ENCODE results near the gene DHODH.

Gene DHODH

DNA sequence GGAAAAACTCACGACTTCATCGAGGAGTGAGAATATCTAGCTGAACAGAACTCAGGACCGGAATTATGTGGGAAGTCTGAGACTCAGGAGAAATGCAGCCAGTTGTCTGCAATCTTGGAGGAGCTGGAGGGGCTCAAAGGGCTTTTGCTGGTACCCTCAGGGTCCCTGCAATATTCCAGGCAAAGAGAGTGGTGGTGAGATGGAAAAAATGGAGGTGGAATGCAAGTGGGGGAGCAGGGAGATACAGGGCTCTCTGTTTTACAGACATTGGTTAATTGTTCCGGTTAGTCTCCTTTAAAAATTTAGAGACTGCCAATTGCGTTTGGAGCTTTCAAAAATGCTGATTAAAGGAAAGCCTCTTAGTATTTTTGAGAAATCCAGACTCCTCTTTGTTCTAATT lies 27.6 kb downstream of the DHODH start:
- Histone ChIP-seq H3K4me2 (ENCODE audit: low read length) (no peak overlapping the region), H4K8ac (ENCODE audit: low read depth, low read length) (no peak overlapping the region), H3K4me1 (ENCODE audit: control insufficient read depth in 1 of 2, insufficient read depth in 2 of 2, low read length in 2 of 2) (no peaks in the 10 kb centered on the region), H3K18ac (ENCODE audit: low read length) (no peak overlapping the region), H3K36me3 (ENCODE audit: control insufficient read depth in 1 of 2, insufficient read depth in 2 of 2, low read length in 2 of 2) (no peaks in the 10 kb centered on the region), H4K91ac (ENCODE audit: low read depth, low read length) (no peak overlapping the region), H3K9ac (ENCODE audit: low read length) (no peak overlapping the region), H2BK12ac (ENCODE audit: low read length) (no peak overlapping the region), H3K27me3 (ENCODE audit: insufficient read depth, low read length) (no peaks in the 10 kb centered on the region), H3K79me2 (ENCODE audit: control insufficient read depth, insufficient read depth, low read length, poor library complexity) (no peaks in the 10 kb centered on the region), H3K79me1 (ENCODE audit: low read length) (no peaks in the 10 kb centered on the region), H2AK5ac (ENCODE audit: low read length) (no peak overlapping the region), H2BK5ac (ENCODE audit: low read depth, low read length, poor library complexity) (no peak overlapping the region), H3K14ac (ENCODE audit: low read length) (no peak overlapping the region), H3K4ac (ENCODE audit: low read depth, low read length) (no peak overlapping the region), H3K27ac (ENCODE audit: low read depth, low read length) (no peak overlapping the region), H2AFZ (ENCODE audit: insufficient read depth, low read length, poor library complexity) (no peak overlapping the region), H3K9me3 (ENCODE audit: insufficient read depth, low read depth, low read length) (no peaks in the 10 kb centered on the region), H3K4me3 (ENCODE audit: low read depth, low read length) (no peak overlapping the region), H4K12ac (ENCODE audit: low read depth, low read length) (no peak overlapping the region), H2BK120ac (ENCODE audit: insufficient read depth, low read length, poor library complexity) (no peak overlapping the region), H3K23ac (ENCODE audit: low read length) (no peak overlapping the region)
- DNase-seq: no peak
- WGBS (ENCODE audit: extremely low coverage, insufficient coverage, insufficient read length): no CpG with 5 or more reads among the region's 5 CpGs

DNA sequence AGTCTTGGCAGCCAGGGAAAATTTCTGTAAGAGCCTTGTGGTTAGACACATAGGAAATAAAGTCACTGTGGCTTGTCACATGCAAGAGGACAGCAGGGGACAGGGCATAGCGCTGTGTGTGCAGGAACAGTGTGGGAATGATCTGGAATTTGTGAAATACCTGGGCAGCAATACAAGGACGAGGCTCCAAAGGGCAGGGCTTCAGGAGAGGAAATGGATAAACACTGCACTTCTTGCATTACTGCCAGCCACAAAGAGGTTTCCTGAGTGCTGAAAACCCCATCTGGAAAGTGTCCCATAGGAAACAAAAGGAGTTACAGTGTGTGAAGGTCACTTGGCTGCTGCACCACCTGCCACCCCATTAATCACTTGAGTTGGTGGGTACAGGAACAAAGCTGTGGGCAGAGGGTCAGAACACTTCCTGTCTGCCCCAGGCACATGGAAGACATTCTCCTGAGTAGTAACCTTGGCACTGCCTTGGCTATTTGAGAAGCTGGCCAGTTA lies 33.7 kb downstream of the DHODH start:
- Histone ChIP-seq H2BK5ac (ENCODE audit: low read depth, low read length, poor library complexity) (no peak overlapping the region), H2BK12ac (ENCODE audit: low read length) (no peak overlapping the region), H3K4me1 (ENCODE audit: control insufficient read depth in 1 of 2, insufficient read depth in 2 of 2, low read length in 2 of 2) (no peaks in the 10 kb centered on the region), H4K91ac (ENCODE audit: low read depth, low read length) (no peak overlapping the region), H3K23ac (ENCODE audit: low read length) (no peak overlapping the region), H2AK5ac (ENCODE audit: low read length) (no peak overlapping the region), H3K4ac (ENCODE audit: low read depth, low read length) (no peak overlapping the region), H2BK120ac (ENCODE audit: insufficient read depth, low read length, poor library complexity) (no peak overlapping the region), H3K9ac (ENCODE audit: low read length) (no peak overlapping the region), H3K27ac (ENCODE audit: low read depth, low read length) (no peak overlapping the region), H3K79me1 (ENCODE audit: low read length) (no peaks in the 10 kb centered on the region), H3K36me3 (ENCODE audit: control insufficient read depth in 1 of 2, insufficient read depth in 2 of 2, low read length in 2 of 2) (no peaks in the 10 kb centered on the region), H2AFZ (ENCODE audit: insufficient read depth, low read length, poor library complexity) (no peak overlapping the region), H3K18ac (ENCODE audit: low read length) (no peak overlapping the region), H3K9me3 (ENCODE audit: insufficient read depth, low read depth, low read length) (no peaks in the 10 kb centered on the region), H3K4me2 (ENCODE audit: low read length) (no peak overlapping the region), H4K12ac (ENCODE audit: low read depth, low read length) (no peak overlapping the region), H3K27me3 (ENCODE audit: insufficient read depth, low read length) (no peaks in the 10 kb centered on the region), H3K4me3 (ENCODE audit: low read depth, low read length) (no peak overlapping the region), H3K79me2 (ENCODE audit: control insufficient read depth, insufficient read depth, low read length, poor library complexity) (no peaks in the 10 kb centered on the region), H4K8ac (ENCODE audit: low read depth, low read length) (no peak overlapping the region), H3K14ac (ENCODE audit: low read length) (no peak overlapping the region)
- WGBS (ENCODE audit: extremely low coverage, insufficient coverage, insufficient read length): no CpG with 5 or more reads among the region's 2 CpGs
- DNase-seq: no peak

DNA sequence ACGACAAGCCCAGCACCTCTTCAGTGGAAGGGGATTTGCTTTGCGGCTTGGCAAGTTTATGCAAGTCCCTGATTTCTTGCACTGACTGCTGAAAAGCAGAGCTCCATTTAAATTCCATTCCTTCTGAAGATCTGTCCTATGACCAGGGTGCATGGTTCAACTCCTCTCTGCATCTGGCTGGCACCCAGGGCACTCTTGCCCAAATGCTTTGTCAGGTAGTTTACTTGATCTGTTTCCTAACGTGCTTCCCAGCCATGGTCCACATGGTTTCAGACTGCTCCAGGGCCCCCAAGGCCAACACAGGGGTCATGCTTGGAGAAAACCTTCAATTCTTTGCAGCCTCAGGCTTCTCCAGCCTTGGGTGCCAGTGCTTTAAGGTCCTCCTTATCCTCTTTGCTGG lies 34.5 kb downstream of the DHODH start:
- DNase-seq: no peak
- Histone ChIP-seq H3K4me3 (ENCODE audit: low read depth, low read length) (no peak overlapping the region), H3K27me3 (ENCODE audit: insufficient read depth, low read length) (no peaks in the 10 kb centered on the region), H3K4me2 (ENCODE audit: low read length) (no peak overlapping the region), H3K14ac (ENCODE audit: low read length) (no peak overlapping the region), H3K4me1 (ENCODE audit: control insufficient read depth in 1 of 2, insufficient read depth in 2 of 2, low read length in 2 of 2) (no peaks in the 10 kb centered on the region), H2BK12ac (ENCODE audit: low read length) (no peak overlapping the region), H3K18ac (ENCODE audit: low read length) (no peak overlapping the region), H2AFZ (ENCODE audit: insufficient read depth, low read length, poor library complexity) (no peak overlapping the region), H3K23ac (ENCODE audit: low read length) (no peak overlapping the region), H4K91ac (ENCODE audit: low read depth, low read length) (no peak overlapping the region), H3K4ac (ENCODE audit: low read depth, low read length) (no peak overlapping the region), H4K12ac (ENCODE audit: low read depth, low read length) (no peak overlapping the region), H3K9ac (ENCODE audit: low read length) (no peak overlapping the region), H2AK5ac (ENCODE audit: low read length) (no peak overlapping the region), H4K8ac (ENCODE audit: low read depth, low read length) (no peak overlapping the region), H2BK120ac (ENCODE audit: insufficient read depth, low read length, poor library complexity) (no peak overlapping the region), H2BK5ac (ENCODE audit: low read depth, low read length, poor library complexity) (no peak overlapping the region), H3K79me1 (ENCODE audit: low read length) (no peaks in the 10 kb centered on the region), H3K27ac (ENCODE audit: low read depth, low read length) (no peak overlapping the region), H3K79me2 (ENCODE audit: control insufficient read depth, insufficient read depth, low read length, poor library complexity) (no peaks in the 10 kb centered on the region), H3K36me3 (ENCODE audit: control insufficient read depth in 1 of 2, insufficient read depth in 2 of 2, low read length in 2 of 2) (no peaks in the 10 kb centered on the region), H3K9me3 (ENCODE audit: insufficient read depth, low read depth, low read length) (no peaks in the 10 kb centered on the region)
- no CpG with 5 or more reads among the region's 3 CpGs for WGBS (ENCODE audit: extremely low coverage, insufficient coverage, insufficient read length)

DNA sequence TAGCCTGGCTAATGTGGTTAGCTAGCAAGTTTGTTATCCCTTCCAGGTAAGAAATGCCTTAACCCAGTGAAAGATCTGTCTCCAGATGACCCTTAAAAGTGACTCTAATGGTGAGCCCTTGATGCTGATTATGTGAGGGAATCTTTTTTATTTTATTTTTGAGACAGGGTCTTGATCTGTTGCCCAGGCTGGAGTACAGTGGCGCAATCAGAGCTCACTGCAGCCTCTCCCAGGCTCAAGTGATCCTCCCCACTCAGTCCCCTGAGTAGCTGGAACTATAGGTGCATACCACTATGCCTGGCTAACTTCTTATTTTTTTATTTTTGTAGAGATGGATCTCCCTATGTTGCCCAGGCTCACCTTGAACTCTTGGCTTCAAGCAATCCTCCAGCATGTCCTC lies 35.0 kb downstream of the DHODH start:
- Histone ChIP-seq H3K4me3 (ENCODE audit: low read depth, low read length) (no peak overlapping the region), H3K4ac (ENCODE audit: low read depth, low read length) (no peak overlapping the region), H3K4me1 (ENCODE audit: control insufficient read depth in 1 of 2, insufficient read depth in 2 of 2, low read length in 2 of 2) (no peaks in the 10 kb centered on the region), H3K14ac (ENCODE audit: low read length) (no peak overlapping the region), H2BK12ac (ENCODE audit: low read length) (no peak overlapping the region), H4K8ac (ENCODE audit: low read depth, low read length) (no peak overlapping the region), H2BK5ac (ENCODE audit: low read depth, low read length, poor library complexity) (no peak overlapping the region), H3K36me3 (ENCODE audit: control insufficient read depth in 1 of 2, insufficient read depth in 2 of 2, low read length in 2 of 2) (no peaks in the 10 kb centered on the region), H3K9me3 (ENCODE audit: insufficient read depth, low read depth, low read length) (no peaks in the 10 kb centered on the region), H3K18ac (ENCODE audit: low read length) (no peak overlapping the region), H3K27ac (ENCODE audit: low read depth, low read length) (no peak overlapping the region), H3K23ac (ENCODE audit: low read length) (no peak overlapping the region), H2AK5ac (ENCODE audit: low read length) (no peak overlapping the region), H3K79me1 (ENCODE audit: low read length) (no peaks in the 10 kb centered on the region), H3K79me2 (ENCODE audit: control insufficient read depth, insufficient read depth, low read length, poor library complexity) (no peaks in the 10 kb centered on the region), H4K91ac (ENCODE audit: low read depth, low read length) (no peak overlapping the region), H3K4me2 (ENCODE audit: low read length) (no peak overlapping the region), H4K12ac (ENCODE audit: low read depth, low read length) (no peak overlapping the region), H2AFZ (ENCODE audit: insufficient read depth, low read length, poor library complexity) (no peak overlapping the region), H3K9ac (ENCODE audit: low read length) (no peak overlapping the region), H3K27me3 (ENCODE audit: insufficient read depth, low read length) (no peaks in the 10 kb centered on the region), H2BK120ac (ENCODE audit: insufficient read depth, low read length, poor library complexity) (no peak overlapping the region)
- WGBS (ENCODE audit: extremely low coverage, insufficient coverage, insufficient read length): no CpG with 5 or more reads among the region's 1 CpG
- DNase-seq: no peak
